HL-60 (cell line): ENCODE measurements around the gene SLC41A3.

Experiments
- DNase-seq, 2 experiments: peaks; one replicate each; pipeline ENCODE4 v3.0.0-alpha.2; 2010 to 2020; ENCODE audit warnings: low read depth in 1 of 2, low spot score in 1 of 2
- H3K27ac ChIP-seq: fragments of 250-450 bp; sonication (Bioruptor Pico); replicated peaks from 2 replicates; pipeline ENCODE4 v1.5.1; 2020; ENCODE audit warnings: mild to moderate bottlenecking, moderate library complexity
- H3K27me3 ChIP-seq: fragments of 250-450 bp; sonication (Bioruptor Pico); 2 replicates; pipeline ENCODE4 v1.5.1; 2021; ENCODE audit warnings: mild to moderate bottlenecking, moderate library complexity; ENCODE audit not compliant: insufficient read depth, poor library complexity, severe bottlenecking
- H3K4me3 ChIP-seq: replicated peaks from 2 replicates; pipeline ENCODE4 v1.5.1; 2011; ENCODE audit warnings: mild to moderate bottlenecking, control low read depth, low read length; ENCODE audit not compliant: insufficient read depth
- CTCF ChIP-seq: IDR thresholded peaks from one replicate; pipeline ENCODE4 v1.5.1; 2011; ENCODE audit warnings: low read length, control low read depth, inconsistent platforms; ENCODE audit not compliant: insufficient read depth
- GABPA ChIP-seq: IDR thresholded peaks from 2 replicates; pipeline ENCODE4 v1.6.1; 2012; ENCODE audit warnings: low read depth
- POLR2AphosphoS5 ChIP-seq: IDR thresholded peaks from 2 replicates; pipeline ENCODE4 v1.6.1; 2012; ENCODE audit warnings: low read depth
- SPI1 ChIP-seq: IDR thresholded peaks from 2 replicates; pipeline ENCODE4 v1.6.1; 2012; ENCODE audit warnings: low read depth, mild to moderate bottlenecking, borderline replicate concordance
- TF ChIP-seq, protein P1 (sequence below): IDR thresholded peaks from 2 replicates; pipeline ENCODE4 v1.6.1; 2012; ENCODE audit warnings: low read depth; ENCODE audit not compliant: insufficient replicate concordance

SLC41A3 gene

GRCh38 chr3:126054870-126055269 lies 29.1 kb downstream of the SLC41A3 start:
- TF ChIP-seq, protein P1, sequence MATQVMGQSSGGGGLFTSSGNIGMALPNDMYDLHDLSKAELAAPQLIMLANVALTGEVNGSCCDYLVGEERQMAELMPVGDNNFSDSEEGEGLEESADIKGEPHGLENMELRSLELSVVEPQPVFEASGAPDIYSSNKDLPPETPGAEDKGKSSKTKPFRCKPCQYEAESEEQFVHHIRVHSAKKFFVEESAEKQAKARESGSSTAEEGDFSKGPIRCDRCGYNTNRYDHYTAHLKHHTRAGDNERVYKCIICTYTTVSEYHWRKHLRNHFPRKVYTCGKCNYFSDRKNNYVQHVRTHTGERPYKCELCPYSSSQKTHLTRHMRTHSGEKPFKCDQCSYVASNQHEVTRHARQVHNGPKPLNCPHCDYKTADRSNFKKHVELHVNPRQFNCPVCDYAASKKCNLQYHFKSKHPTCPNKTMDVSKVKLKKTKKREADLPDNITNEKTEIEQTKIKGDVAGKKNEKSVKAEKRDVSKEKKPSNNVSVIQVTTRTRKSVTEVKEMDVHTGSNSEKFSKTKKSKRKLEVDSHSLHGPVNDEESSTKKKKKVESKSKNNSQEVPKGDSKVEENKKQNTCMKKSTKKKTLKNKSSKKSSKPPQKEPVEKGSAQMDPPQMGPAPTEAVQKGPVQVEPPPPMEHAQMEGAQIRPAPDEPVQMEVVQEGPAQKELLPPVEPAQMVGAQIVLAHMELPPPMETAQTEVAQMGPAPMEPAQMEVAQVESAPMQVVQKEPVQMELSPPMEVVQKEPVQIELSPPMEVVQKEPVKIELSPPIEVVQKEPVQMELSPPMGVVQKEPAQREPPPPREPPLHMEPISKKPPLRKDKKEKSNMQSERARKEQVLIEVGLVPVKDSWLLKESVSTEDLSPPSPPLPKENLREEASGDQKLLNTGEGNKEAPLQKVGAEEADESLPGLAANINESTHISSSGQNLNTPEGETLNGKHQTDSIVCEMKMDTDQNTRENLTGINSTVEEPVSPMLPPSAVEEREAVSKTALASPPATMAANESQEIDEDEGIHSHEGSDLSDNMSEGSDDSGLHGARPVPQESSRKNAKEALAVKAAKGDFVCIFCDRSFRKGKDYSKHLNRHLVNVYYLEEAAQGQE: no peak
- Histone ChIP-seq H3K27ac (no peak overlapping the region), H3K4me3 (no peak overlapping the region), H3K27me3 (no peaks in the 10 kb centered on the region)
- no peak for DNase-seq

GRCh38 chr3:126053949-126054569 lies 29.9 kb downstream of the SLC41A3 start:
- TF ChIP-seq SPI1 (no peak), POLR2AphosphoS5 (no peak), CTCF (no peak), GABPA (no peak)
- TF ChIP-seq, protein P1: no peak
- DNase-seq: no peak

DNA sequence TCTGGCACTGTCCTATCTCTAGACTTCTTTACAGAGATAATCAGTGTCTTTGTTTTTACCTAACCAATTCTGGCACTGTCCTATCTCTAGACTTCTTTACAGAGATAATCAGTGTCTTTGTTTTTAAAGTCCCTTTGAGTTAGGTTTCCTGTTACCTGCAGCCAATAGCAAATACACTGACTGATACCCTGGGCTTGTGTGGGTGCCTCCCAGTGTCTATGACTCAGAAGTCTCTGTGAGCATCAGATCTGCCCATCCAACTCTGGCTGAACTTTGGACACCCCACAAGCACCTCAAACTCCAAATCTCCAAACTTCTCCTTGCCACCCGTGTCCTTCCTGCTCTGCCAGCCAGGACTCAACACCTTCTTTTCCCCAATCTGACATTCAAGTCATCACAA lies 30.4 kb downstream of the SLC41A3 start:
- no peak for DNase-seq
- no peak for TF ChIP-seq POLR2AphosphoS5
- no peak for TF ChIP-seq GABPA
- TF ChIP-seq CTCF: no peak
- no peak for TF ChIP-seq SPI1
- TF ChIP-seq, protein P1: no peak
- no peak overlapping the region for H3K4me3 ChIP-seq
- H3K27ac ChIP-seq: no peak overlapping the region
- H3K27me3 ChIP-seq: no peaks in the 10 kb centered on the region

More at GRCh38 chr3:126053949-126054569, 29.9 kb downstream of the SLC41A3 start:
- H3K27ac ChIP-seq: no peak overlapping the region
- no peaks in the 10 kb centered on the region for H3K27me3 ChIP-seq
- H3K4me3 ChIP-seq: no peak overlapping the region
